ENCODE results near the gene GSTM4. TPM values are rescaled to one million over a fixed set of nuclear protein-coding genes. Genes with fewer than 3 reads are reported as not detected.
A peak's percentile ranks its signal among the peaks of the same experiment; 100 is the strongest.

The GSTM4 gene
- total RNA-seq, 1 donor from 2014 or later, result 4.7 TPM

DNA sequence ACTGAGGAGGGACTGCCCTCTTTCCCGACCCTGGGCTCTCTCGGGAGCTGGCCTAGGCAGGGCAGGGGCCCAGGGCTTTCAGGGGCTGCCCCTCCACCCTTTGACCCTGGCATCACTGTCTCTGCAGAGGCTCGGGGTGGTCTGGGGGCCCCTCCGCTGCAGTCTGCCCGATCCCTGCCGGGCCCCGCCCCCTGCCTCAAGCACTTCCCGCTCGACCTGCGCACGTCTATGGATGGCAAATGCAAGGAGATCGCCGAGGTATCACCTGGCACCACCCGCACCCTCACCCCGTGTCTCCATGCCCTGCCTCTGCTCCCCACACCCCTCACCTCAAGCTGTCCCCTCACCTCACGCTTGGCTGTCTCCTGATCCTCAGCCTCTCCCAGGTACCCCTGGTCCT, 30.7 kb upstream of the GSTM4 start:
- DNase-seq, result no peak

GRCh38 chr1:109625601-109626560, 30.0 kb upstream of the GSTM4 start:
- DNase-seq, result no peak

GRCh38 chr1:109626682-109627408, 29.1 kb upstream of the GSTM4 start:
- DNase-seq, result no peak

GRCh38 chr1:109627692-109628399, 28.1 kb upstream of the GSTM4 start:
- DNase-seq, result no peak

GRCh38 chr1:109628540-109629321, 27.2 kb upstream of the GSTM4 start:
- DNase-seq, result no peak

DNA sequence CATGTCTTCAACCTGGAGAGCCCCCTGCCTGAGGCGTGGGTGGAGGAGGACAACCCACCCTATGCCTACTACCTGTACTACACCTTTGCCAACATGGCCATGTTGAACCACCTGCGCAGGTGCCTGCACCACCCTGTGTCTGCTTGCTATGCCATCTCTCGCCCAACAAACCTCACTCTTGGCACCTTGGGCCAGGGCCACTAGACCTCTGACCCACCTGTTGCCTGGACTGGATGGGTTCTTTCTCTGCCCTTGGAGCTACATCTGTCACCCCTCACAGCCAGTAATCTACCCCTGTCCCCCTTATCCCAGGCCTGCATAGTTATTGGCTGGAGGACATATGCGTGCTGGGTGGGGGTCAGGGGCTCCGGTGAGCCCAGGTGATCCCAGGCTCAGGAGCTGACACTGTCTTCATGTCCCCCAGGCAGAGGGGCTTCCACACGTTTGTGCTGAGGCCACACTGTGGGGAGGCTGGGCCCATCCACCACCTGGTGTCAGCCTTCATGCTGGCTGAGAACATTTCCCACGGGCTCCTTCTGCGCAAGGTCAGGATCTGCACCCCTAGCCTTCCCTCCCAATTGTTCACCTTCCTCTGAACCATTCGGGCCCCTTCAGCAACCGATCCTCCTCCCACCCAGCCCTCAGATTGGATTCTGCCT, 26.4 kb upstream of the GSTM4 start:
- no peak for DNase-seq

DNA sequence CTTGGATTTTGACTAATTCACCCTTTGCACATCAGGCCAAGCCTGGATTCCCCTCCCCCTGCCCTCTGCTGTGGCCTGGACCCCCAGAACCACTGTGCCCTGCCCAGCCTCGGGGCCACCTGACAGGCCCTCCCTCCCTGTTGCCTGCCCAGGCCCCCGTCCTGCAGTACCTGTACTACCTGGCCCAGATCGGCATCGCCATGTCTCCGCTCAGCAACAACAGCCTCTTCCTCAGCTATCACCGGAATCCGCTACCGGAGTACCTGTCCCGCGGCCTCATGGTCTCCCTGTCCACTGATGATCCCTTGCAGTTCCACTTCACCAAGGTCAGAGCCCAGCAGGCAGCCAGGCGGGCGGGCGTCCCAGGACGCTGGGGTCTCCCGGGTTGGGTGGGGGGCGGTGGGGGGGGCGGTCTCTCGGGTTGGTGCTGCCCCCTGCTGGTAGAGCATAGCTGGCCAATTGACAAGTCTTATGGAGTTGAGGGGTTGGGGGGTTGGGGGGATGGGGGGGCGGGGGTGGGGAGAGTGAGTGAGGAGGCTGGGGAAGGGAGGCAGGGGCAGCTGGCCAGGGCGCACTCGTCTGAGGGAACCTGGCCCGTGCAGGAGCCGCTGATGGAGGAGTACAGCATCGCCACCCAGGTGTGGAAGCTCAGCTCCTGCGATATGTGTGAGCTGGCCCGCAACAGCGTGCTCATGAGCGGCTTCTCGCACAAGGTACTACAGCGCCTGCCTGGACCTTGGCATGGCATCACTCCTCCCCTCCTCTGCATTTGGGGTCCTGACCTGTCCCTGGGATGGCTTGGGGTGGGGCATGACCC, 25.6 kb upstream of the GSTM4 start:
- DNase-seq, result no peak

- DNase-seq, result no peak
Measured at GRCh38 chr1:109630898-109631512, 24.9 kb upstream of the GSTM4 start.

DNA sequence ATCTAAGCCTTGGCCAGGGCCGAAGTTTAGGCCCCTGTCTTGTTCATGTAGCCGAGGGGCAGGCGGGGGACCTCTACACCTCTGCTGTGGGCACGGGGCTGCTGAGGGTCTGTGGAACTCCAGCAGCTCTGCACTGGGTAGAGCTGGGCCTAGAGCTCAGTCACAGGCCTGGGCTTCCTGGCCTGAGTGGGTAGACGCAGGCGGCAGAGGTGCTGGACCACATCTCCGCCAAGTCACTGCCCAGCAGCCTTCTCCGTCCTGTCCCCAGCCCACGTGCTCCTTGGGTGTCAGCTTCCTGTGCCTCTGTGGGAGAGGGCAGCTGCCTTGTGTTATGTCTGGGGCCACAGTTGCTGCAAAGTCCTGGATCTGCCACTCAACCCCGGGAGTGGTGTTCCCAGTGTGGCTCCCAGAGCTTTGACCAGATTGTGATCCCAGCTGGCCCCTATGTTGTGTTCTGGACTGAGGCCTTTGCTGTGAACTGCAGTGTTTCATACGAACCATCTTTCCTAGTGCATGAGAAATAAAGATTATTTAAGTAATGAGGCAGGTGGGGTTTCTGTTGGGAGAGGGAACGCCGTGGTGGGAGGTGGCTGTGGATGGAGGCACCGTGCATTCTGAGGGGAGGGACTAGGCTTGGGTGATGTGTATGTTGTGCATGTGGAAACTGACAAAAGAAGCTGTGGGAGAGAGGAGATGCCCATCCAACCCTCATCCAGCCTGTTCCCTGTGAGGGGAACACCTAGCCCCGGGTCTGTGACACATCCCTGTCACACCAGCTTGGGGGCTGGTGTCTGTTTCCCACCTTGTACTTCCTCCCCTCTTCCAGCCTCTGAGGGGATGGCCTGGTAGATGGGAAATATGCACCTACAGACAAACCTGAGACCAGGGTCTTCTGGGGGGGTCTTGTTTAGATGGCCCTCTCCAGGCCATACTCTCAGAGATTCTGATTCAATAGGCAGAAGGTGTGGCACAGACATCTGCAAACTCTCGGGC, 24.1 kb upstream of the GSTM4 start:
- no peak for DNase-seq

DNA sequence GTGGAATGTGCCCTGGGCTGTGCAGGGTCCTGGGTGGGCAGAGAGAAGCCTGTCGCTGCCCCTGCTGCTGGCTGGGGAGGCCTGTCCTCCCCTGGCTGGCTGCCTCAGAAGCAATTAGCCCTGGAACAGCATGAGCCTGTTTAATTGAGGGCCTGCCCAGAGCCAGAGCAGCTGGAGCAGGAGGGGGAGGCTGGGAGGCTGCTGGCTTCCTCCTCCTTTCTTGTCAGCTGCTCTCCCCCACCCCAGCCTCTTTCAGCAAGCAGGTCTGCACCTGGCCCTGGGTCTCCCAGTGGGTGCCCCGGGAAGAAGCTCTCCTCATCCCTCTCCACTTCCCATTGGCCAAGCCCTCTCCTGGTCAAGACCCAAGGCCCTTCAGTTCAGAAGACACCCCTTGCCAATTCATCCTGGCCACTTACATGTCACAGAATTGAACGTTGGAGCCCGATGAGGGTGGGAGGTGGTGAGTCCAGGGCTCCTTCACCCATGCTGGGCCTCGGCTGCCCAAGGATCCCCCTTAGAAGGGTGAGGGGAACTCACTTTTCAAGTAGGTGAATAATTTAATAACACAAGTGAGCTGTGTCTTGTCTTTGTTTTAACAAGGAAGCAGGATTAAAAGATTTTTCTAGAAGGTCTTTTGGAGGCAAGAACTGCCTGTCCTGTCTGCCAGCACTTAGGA, 23.1 kb upstream of the GSTM4 start:
- DNase-seq, result peak; percentile 42

DNA sequence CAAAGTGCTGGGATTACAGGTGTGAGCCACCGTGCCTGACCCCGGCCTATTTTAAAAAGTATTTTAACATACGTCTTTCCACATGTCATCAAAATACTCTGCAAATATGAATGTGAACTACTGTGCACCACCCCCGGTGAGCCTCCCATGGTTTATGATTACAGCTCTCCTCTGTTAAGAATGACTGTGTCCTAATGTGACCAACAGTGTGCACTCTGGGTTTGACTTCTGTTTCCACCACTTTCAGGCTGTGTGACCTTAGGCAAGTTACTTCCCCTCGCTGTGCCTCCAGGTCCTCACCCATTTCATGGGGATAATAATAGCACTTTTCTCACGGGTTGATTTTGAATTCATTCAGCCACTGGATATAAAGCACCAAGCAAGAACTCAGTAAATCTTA, 21.6 kb upstream of the GSTM4 start:
- DNase-seq, result no peak

DNA sequence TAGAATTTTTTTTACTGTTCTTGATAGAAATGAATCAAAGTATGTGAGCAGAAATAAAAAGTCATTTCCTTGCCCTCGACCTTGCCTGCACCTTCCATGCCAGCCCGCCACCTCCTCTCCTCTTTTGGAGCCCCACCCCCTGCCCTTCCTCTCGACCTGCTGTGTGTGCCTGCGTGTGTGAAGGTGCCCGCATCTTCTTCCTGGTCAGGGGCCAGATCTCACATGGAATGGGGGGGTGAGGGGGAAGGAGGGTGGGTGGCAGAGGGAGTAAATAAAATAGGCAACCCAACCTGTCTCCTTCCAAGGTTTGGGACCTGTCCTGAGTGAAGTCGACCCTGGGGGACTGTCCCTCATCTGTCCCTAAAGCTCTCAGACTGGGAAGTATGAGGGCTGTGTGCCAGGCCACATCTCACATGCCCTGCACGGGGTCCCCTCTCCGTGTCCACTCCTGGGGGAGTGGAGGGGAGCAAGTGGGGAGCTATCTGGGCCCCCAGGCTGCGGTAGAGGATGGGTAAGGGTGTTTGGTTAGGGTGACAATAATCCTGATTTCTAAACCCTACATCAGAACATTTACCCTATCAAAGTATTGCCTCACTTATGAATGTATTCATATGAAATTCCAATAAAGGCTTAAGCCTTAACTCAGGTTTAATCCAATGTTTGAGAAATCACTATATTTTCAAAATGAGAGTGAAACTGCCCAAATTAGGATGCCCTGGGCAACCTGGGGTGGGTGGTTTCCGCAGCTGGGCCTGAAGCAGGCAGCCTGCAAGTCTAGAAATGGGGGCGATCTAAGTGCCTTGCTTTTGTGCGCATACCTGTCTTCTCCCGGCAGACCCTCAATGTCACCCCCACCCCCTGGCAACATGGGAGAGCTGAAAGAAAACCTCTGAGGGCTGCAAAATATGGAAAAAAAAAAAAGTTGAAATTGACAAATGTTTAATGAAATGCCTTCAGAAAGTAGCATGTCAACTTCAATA, 20.8 kb upstream of the GSTM4 start:
- no peak for DNase-seq

DNA sequence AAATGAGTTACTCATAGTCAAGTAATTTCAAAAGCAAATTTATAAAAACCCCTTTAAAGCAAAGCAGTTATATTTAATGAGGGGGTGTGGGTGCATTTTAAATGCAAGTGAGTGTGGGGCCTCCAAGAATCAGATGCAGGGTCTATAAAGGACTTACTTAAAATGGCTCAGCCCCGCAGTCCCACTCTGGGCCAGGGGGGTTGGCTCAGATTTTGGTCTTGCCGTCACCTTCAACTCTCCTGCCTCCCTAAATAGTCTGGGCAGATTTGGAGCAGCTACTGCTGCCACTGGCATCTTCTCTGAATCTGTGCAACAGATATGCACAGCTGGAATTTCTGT, 20.1 kb upstream of the GSTM4 start:
- DNase-seq, result no peak

GRCh38 chr1:109636201-109636952, 19.5 kb upstream of the GSTM4 start:
- no peak for DNase-seq

DNA sequence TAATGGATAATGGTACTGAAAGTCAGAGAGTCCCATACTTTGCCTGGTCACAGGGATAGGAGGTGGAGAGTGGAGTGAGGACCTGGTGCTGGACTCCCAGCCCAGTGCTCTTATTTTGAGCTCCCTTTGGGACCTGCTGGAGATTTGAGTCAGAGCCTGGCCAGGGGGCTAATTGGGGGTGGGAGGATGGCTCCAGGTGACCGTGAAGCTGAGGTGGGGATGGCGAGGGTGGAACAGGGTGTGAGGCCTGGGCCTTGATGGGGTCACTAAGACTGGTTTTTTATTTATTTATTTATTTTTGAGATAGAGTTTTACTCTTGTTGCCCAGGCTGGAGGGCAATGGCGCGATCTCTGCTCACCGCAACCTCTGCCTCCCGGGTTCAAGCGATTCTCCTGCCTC, 18.5 kb upstream of the GSTM4 start:
- DNase-seq, result no peak
